GM12892 (cell line): Measurements from ENCODE around the gene BLTP1.

Experiments
- DNase-seq: peaks from one replicate; pipeline ENCODE4 v3.0.0; 2011; ENCODE audit not compliant: insufficient read length
- FAIRE-seq: peaks from 2 replicates; lab custom pipeline; 2011; peaks lifted over from hg19 to GRCh38; lab: Jason Lieb, UNC
- POLR2A ChIP-seq: IDR thresholded peaks from 2 replicates; pipeline ENCODE4 v1.6.1; 2011; ENCODE audit warnings: low read depth, low read length, control low read depth
- POLR2AphosphoS5 ChIP-seq: IDR thresholded peaks from 2 replicates; pipeline ENCODE4 v1.6.1; 2011; ENCODE audit warnings: low read depth, low read length, control low read depth
- TAF1 ChIP-seq: IDR thresholded peaks from 2 replicates; pipeline ENCODE4 v1.6.1; 2011; ENCODE audit warnings: low read depth, mild to moderate bottlenecking, control low read depth, low read length, borderline replicate concordance

BLTP1 gene

GRCh38 chr4:122195718-122196117 lies 43.6 kb downstream of the BLTP1 start:
- DNase-seq, result no peak
- TF ChIP-seq POLR2AphosphoS5, result no peak
- no peak for TF ChIP-seq TAF1
- TF ChIP-seq POLR2A, result no peak
- no peak for FAIRE-seq
